HG03457 (cell line): ENCODE results near the gene PRKCA.

ENCODE experiments used
- ATAC-seq: cut with Tn5 transposase; IDR thresholded peaks from one replicate; pipeline ENCODE4 v1.9.1; 2021; ENCODE audit warnings: moderate number of reproducible peaks; ENCODE audit not compliant: unreplicated experiment

Gene PRKCA

GRCh38 chr17:66507982-66508760 is 205.8 kb downstream of the PRKCA start:
- no peak for ATAC-seq

- ATAC-seq, result no peak
Measured at GRCh38 chr17:66508896-66509844, 206.8 kb downstream of the PRKCA start.

DNA sequence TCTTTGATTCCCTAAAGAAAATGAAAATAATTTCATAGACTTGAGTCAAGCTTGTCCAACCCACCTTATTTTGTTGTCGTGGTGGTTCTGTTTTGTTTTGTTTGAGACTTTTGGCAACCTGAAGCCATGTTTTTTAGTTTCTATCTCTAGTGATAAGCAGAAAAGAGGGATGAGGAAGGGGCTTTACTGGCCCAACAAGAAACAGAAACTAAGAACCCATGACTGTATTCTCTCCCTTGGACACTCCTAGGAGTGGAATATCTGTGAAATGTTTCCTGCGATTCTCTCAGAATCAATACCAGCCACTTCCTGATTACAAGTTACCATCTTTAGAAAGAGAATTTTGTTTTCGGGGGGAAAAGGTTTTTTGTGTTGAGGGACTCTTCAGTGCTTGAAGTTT is 207.5 kb downstream of the PRKCA start:
- ATAC-seq, result no peak

DNA sequence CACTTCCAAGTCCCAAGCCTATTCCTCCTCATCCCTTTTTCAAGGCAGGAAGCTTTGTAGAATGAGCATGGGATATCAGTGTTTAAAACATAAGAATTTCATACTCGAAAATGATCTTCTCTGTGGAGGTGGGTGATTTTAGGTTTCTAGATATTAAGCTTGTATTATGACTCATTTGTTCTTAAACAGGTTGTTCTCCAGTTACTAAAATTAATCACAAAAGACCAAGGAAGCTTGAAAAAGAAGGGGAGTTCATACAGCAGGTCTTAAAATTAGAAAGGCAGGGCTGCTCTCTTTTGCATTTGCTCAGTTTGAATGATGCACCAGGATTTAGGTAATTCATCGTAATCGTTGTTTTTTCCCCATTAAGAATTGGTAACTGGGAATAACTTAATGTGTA is 208.7 kb downstream of the PRKCA start:
- ATAC-seq, result no peak

DNA sequence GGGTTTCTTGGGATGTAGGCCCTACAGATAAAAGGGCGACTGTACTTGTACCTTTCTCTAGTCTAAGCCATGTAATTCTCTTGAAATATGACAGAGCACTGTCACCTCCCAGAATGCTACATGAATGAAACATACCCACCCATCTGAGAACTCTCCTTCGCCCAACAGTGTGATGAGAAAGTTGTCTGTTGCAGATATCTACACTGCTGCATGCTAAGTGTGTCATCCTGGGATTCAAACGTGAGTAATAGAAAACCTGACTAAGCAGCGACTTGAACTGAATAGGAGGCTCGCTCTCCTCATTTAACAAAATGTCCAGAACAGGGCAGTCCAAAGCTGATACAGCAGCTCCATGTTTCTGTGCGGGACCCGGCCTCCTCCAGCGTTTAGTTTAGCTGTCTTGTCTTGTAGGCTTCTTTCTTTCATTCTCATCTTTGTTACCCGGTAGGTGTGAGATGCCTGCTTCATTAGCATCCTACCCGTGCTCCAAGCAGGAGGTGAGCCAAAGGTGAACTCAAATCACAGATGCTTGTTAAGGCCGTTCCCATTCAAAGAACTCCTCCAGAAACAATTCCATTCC is 211.9 kb downstream of the PRKCA start:
- ATAC-seq, result no peak

DNA sequence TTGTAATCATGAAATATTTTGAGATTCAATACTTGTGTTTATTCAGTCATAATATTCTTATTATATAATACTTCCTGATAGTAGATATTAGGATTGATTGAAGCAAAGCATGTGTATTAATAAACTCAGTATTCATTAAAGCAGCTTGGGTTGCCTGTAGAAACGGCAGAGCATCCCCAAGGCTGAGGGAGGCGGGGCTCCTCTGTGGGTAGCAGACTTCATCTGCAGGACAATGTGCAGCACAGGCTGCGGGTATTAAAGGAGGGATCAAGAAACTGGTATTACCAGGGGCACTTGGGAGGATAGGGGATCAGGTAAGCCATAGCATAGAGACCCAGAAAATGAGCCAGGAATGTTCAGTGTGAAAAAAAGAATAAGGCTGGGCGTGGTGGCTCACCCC is 213.6 kb downstream of the PRKCA start:
- no peak for ATAC-seq

GRCh38 chr17:66517336-66518009 is 215.1 kb downstream of the PRKCA start:
- no peak for ATAC-seq

- no peak for ATAC-seq
Measured at GRCh38 chr17:66518108-66518507, 215.7 kb downstream of the PRKCA start.

GRCh38 chr17:66518677-66519076 is 216.3 kb downstream of the PRKCA start:
- no peak for ATAC-seq

DNA sequence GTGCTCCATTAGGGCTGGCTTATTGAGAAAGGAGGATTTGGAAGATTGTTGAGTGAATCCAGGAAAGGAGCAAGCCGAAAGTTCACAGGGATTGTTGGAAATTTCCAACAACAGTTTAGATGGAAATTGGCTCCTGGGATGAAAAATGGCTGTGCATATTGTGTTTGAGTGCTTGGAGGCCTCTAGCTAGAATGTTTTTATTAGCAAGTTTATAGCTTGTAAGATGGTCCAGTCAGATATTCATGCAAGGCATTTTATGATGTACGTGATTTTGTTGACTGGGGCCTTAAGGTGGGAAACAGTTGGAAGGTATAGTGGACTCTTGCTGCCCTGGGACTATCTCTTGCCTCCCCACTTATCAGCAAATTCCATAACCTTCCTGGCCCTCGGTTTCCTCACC is 216.7 kb downstream of the PRKCA start:
- ATAC-seq, result no peak

DNA sequence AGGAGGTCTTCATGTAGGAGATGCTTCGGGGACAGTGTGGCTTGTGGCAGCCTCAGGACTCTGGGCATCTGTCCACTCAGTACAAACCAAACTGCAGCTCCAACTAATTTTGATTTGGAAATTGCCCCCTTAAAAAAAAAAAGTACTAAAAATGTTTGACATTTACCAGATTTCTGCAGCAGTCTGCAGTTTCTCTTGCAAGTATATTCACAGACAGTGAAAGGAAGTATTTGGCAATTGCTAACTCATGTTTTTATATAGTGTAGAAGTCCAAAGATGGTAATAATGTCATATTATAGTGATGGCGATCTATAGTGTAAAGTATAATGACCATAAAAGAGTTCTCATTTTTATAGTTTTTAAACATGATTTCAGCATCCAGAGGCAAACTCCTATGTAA is 218.6 kb downstream of the PRKCA start:
- ATAC-seq, result no peak

GRCh38 chr17:66522591-66523272 is 220.3 kb downstream of the PRKCA start:
- ATAC-seq, result no peak

DNA sequence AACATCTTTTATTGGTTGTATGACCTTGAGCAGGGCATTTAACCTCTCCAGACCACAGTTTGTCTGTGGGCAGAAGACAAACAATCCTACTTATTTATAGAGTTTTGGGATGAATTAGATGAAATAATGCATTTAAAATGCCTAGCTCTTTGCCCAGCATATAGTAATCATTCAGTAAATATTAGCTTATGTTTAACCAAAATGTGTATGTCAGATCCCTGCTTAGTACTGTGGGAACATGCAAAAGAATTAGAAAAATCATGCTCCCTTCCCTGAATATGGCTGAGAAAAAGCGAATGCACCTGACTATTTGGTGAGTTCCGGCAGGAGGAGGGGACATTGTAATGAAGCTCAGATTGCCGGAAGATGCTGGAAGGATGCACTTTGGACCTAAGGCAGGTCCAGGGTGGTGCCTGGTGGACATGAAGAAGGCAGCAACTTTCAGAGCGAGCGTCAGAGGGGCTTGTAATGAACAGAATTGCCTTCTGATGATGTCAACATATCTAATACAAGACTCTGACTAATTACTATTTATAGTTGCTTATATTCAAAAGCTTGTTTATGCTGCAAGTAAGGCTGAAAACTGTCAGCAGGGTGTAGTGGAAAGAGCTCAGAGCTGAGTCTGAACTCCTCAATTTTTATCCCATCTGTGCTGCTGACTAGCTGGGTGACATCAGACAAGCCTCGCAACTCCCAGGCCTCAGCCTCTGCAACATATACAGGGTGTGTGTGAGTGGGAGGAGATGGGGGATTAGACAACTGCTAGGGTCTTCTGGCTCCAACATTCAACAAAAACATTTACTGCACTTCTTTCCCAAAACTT is 221.2 kb downstream of the PRKCA start:
- ATAC-seq, result no peak

DNA sequence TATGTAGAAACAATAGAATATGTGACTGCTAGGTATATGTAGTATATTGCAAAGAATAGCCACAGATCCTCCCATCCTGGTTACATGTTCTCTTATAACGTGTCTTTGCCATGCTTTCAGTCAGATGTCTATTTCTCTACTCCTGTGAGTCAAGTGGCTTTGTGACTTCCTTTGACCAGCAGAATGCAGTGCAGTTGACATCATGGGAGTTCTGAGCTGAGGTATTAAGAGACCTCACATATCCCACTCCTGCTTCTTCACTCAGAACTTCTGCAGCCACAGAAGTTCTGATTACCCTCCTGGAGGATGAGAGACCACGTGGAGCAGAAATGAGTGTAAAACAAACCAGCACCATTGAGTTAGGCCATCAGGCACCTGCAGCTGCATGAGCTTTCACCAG is 222.5 kb downstream of the PRKCA start:
- no peak for ATAC-seq

GRCh38 chr17:66525338-66525737 is 222.9 kb downstream of the PRKCA start:
- no peak for ATAC-seq

DNA sequence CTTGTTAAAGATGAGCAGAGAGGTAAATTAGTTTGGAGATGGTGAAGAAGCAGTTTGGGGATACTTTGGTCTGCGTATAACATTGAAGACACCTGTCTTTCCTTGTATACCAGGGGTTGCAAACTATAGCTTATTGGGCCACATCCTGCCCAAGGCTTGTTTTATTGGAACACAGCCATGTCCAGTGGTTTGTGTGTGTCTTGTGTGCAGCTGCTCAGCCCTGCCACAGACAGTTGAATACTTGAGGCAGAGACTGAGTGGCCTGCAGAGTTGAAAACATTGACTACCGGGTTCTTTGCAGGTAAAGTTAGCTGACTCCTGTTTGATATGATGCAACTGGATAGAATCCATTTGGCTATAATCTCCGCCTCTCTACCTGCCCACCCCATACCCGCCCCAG is 224.4 kb downstream of the PRKCA start:
- no peak for ATAC-seq

- no peak for ATAC-seq
Measured at GRCh38 chr17:66527335-66527734, 224.9 kb downstream of the PRKCA start.

- no peak for ATAC-seq
Measured at GRCh38 chr17:66531851-66532295, 229.5 kb downstream of the PRKCA start.

GRCh38 chr17:66533572-66533971 is 231.2 kb downstream of the PRKCA start:
- no peak for ATAC-seq

DNA sequence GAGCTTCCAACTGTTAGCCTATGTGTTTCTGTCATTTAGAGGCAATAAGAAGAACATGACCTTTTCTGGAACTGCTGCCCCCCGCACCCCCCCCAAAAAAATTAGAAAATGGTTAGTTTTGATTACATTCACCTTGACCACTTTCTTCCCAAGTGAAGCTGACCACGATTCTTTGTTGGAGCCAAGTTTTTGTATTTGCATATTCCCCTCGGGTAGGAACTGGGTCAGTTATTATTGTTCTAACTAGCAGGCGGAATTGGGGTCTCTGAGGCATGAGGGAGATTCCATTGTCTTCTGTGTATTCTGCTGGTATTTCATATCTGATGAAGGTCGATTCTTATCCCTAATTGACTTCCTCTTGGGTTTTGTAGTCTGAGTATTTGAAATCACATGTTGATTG is 231.6 kb downstream of the PRKCA start:
- ATAC-seq, result no peak
